Natural killer cell treated with Interleukin-12 subunit alpha and Interleukin-12 subunit beta and Interleukin-15 and Interleukin-18, amount 100 ng/mL, for 72 hours (primary cell): ENCODE data around the gene JAK2. TPM values are rescaled to one million over a fixed set of nuclear protein-coding genes. Genes with fewer than 3 reads are reported as not detected.
"Not testable (repeated sequence)": the region's sequence is repeated elsewhere in the genome, so short reads cannot be mapped to it uniquely, and the experiment has no call there.

Source experiments
- ATAC-seq, 2 donors: fragments of 150-1000 bp; cut with Tn5 transposase in 1 of 2; sonication (Bioruptor Pico), chemical (Tn5 transposase) in 1 of 2; 2 replicates each; pipeline ENCODE4 v1.10.0; 2021
- DNase-seq: peaks from one replicate; pipeline ENCODE4 v3.0.0; 2022; ENCODE audit warnings: low spot score
- H3K27ac Mint-ChIP-seq, 2 donors: 1 replicate in 1 of 2; 2 replicates in 1 of 2; pipeline ENCODE4 v1.8.0; 2022; ENCODE audit warnings: mixed read lengths in 2 of 2, mild to moderate bottlenecking in 1 of 2, moderate library complexity in 1 of 2
- H3K27me3 Mint-ChIP-seq, 2 donors: 1 replicate in 1 of 2; 2 replicates in 1 of 2; pipeline ENCODE4 v1.8.0; 2022; ENCODE audit warnings: mixed read lengths in 2 of 2
- H3K36me3 Mint-ChIP-seq: one replicate; pipeline ENCODE4 v1.8.0; 2022; ENCODE audit warnings: mixed read lengths
- H3K4me1 Mint-ChIP-seq, 2 donors: 1 replicate in 1 of 2; 2 replicates in 1 of 2; pipeline ENCODE4 v1.8.0; 2022; ENCODE audit warnings: low read depth in 2 of 2, mixed read lengths in 2 of 2, mild to moderate bottlenecking in 1 of 2
- H3K4me3 Mint-ChIP-seq: one replicate; pipeline ENCODE4 v1.8.0; 2022; ENCODE audit warnings: mixed read lengths
- H3K9me3 Mint-ChIP-seq: 2 replicates; pipeline ENCODE4 v1.8.0; 2022; ENCODE audit warnings: mixed read lengths
- total RNA-seq, 2 donors: library from RNA; stranded (reverse); gene quantifications; one replicate each; pipeline ENCODE4 v1.2.3, GENCODE V29; 2022

The JAK2 gene
- total RNA-seq, 2 donors from 2014 or later, result 34.6 to 35.9 TPM

DNA sequence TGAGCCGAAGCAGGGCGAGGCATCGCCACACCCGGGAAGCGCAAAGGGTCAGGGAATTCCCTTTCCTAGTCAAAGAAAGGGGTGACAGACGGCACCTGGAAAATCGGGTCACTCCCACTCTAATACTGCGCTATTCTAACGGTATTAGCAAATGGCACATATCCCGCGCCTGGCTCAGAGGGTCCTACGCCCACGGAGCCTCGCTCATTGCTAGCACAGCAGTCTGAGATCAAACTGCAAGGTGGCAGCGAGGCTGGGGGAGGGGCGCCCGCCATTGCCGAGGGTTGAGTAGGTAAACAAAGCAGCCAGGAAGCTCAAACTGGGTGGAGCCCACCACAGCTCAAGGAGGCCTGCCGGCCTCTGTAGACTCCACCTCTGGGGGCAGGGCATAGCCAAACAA, 46.9 kb downstream of the JAK2 start:
- not testable (repeated sequence) for ATAC-seq, DNase-seq, H3K27ac Mint-ChIP-seq, H3K9me3 Mint-ChIP-seq, H3K27me3 Mint-ChIP-seq, H3K4me3 Mint-ChIP-seq
- Mint-ChIP-seq H3K36me3 (peaks cover 39% of the 10 kb centered on the region), H3K4me1 (peaks cover 11 to 12% of the 10 kb centered on the region in 2 donors)

DNA sequence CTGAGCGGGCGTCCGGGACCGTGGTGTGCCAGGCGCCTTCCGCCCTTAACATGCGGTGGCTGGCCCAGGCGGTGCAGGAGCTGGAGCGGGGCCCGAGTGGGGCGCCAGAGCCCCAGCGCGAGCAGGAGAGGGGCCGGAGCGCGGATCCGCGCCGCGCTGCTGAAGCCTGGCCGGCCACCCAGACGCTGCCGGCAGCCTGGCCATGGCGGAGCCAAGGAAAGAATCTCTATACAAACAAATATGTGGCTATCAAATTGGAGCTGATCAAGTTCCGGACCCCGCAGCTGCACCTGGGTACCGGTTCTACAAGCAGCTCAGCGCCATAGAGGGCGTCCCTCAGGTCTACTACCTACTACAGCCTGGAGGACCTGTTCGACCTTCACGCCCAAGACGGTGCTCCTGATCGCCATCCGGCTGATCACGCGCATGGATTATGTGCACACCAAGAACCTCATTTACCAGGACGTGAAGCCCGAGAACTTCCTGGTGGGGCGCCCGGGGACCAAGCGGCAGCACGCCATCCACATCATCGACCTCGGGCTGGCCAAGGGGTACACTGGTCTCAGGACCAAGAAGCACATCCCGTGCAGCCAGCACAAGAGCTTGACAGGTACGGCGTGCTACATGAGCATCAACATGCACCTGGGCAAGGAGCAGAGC, 55.8 kb downstream of the JAK2 start:
- Mint-ChIP-seq H3K9me3 (no peaks in the 10 kb centered on the region), H3K27me3 (no peaks in the 10 kb centered on the region), H3K27ac (no peak overlapping the region), H3K4me1 (no peaks in the 10 kb centered on the region), H3K4me3 (no peak overlapping the region), H3K36me3 (peaks cover 11% of the 10 kb centered on the region)
- ATAC-seq (no peak), DNase-seq (no peak)

DNA sequence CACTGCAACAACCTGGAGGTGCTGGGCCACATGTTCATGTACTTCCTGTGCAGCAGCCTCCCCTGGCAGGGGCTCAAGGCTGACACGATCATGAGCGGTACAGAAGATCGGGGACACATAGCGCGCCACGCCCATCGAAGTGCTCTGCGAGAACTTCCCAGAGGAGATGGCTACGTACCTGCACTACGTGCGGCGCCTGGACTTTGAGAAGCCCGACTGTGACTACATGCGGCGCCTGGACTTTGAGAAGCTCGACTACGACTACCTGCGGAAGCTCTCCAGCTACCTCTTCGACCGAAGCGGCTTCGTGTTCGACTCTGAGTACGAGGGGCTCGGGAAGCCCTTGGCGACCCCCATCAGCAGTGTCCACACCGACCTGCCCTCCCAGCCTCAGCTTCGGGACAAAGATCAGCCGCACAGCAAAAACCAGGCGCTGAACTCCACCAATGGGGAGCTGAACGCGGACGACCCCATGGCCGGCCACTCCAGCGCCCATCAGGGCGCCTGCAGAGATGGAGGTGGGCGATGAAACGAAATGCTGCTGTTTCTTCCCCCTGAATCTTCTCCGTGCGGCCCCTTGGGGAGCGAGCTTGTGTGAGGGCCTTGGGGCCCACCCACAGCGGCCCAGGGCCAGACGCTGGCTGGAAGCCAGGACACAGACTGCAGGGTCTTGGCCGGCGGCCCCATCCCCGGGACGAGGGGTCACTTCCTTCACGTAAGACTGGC, 56.5 kb downstream of the JAK2 start:
- ATAC-seq, result peak in 1 of 2 donors; percentile 50
- no peaks in the 10 kb centered on the region for H3K4me1 Mint-ChIP-seq

DNA sequence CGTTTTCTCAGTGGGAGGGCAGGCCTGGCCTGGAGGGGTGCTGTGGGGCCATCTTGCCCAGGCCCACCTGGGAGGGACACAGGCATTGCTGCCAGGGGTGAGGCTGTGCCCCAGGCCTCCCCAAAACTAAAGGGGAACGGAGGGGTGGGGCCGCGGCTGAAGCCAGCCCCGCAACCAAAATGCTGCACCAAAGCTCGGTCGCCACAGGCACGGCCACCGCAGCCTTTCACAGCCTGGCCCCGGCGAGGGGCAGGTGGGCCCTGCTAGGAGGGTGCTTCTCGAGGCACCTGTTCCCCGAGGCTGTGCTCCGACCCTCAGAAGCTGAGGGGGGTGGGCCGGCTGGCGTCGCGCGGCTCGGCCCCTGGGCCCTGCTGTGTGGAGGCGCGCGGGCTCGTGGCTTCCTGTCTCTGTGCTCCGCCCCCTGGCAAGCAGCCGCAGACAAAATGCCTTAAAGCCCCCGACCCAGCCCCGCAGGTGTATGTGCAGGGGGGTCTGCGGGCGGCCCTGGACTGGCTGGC, 57.6 kb downstream of the JAK2 start:
- H3K9me3 Mint-ChIP-seq, result no peaks in the 10 kb centered on the region
- no peak overlapping the region for H3K4me3 Mint-ChIP-seq
- ATAC-seq (no peak), DNase-seq (no peak)
- H3K36me3 Mint-ChIP-seq, result peaks cover 11% of the 10 kb centered on the region
- H3K27me3 Mint-ChIP-seq, result no peaks in the 10 kb centered on the region
- H3K4me1 Mint-ChIP-seq, result no peaks in the 10 kb centered on the region
- no peak overlapping the region for H3K27ac Mint-ChIP-seq

More for the DNA sequence above, 56.5 kb downstream of the JAK2 start:
- Mint-ChIP-seq H3K4me3 (no peak overlapping the region), H3K9me3 (no peaks in the 10 kb centered on the region), H3K36me3 (peaks cover 11% of the 10 kb centered on the region), H3K27me3 (no peaks in the 10 kb centered on the region), H3K27ac (no peak overlapping the region)
- DNase-seq, result no peak

DNA sequence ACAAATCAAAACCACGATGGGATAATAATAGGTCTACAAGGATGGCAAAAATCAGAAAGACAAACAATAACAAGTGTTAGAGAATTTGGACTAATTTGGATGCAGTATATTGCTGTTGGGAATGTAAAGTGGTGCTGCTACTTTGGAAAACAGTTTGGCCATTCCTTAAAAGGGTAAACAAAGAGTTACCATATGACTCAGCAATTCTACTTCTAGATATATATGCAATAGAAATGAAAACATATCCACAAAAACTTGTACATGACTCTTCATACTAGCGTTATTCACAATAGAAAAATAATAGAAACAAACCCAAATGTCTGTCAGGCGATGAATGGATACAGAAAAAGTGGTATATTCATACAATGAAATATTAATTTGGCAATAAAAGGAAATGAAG, 58.3 kb downstream of the JAK2 start:
- H3K4me3 Mint-ChIP-seq, result no peak overlapping the region
- peaks cover 11% of the 10 kb centered on the region for H3K36me3 Mint-ChIP-seq
- H3K4me1 Mint-ChIP-seq, result no peaks in the 10 kb centered on the region
- no peak overlapping the region for H3K27ac Mint-ChIP-seq
- DNase-seq, result no peak
- H3K9me3 Mint-ChIP-seq, result no peaks in the 10 kb centered on the region
- H3K27me3 Mint-ChIP-seq, result no peaks in the 10 kb centered on the region
- no peak for ATAC-seq

DNA sequence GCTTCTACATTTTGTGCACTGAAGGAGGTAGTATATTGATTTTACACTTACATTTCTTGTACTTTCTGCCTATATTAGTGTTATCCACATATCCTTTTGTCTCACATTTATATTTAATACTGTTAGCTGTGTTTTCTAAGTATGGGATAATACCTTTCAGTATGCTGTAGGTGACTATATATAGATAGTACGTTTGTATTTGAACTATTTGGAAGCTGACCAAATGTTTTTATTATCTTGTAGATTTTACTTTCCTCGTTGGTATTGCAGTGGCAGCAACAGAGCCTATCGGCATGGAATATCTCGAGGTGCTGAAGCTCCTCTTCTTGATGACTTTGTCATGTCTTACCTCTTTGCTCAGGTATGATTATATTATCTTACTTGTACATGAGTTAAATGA, 59.1 kb downstream of the JAK2 start:
- ATAC-seq, result no peak
- H3K27ac Mint-ChIP-seq, result no peak overlapping the region
- H3K36me3 Mint-ChIP-seq, result peaks cover 11% of the 10 kb centered on the region
- DNase-seq, result no peak
- H3K27me3 Mint-ChIP-seq, result no peaks in the 10 kb centered on the region
- no peak overlapping the region for H3K4me3 Mint-ChIP-seq
- H3K9me3 Mint-ChIP-seq, result no peaks in the 10 kb centered on the region
- no peaks in the 10 kb centered on the region for H3K4me1 Mint-ChIP-seq

DNA sequence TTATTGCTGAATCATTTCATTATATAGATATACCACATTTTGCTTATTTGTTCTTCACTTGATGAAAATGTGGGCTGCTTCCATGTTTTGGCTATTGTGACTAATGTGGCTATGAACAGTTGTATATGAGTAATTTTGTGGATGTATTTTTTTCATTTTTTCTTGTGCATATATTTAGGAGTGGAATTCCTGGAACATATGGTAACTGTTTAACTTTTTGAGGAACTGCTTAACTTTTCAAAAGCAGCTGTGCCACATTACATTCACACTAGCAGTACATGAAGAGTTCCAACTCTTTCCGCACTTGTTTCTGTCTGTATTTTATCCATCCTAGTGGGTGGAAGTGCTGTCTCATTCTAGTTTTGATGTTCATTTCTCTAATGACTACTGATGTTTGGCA, 67.8 kb downstream of the JAK2 start:
- no peak overlapping the region for H3K27ac Mint-ChIP-seq
- H3K36me3 Mint-ChIP-seq, result peaks cover 19% of the 10 kb centered on the region
- ATAC-seq (no peak), DNase-seq (no peak)
- no peak overlapping the region for H3K4me3 Mint-ChIP-seq
- no peaks in the 10 kb centered on the region for H3K27me3 Mint-ChIP-seq
- no peaks in the 10 kb centered on the region for H3K9me3 Mint-ChIP-seq
- peaks cover 0 to 6% of the 10 kb centered on the region in 2 donors for H3K4me1 Mint-ChIP-seq

DNA sequence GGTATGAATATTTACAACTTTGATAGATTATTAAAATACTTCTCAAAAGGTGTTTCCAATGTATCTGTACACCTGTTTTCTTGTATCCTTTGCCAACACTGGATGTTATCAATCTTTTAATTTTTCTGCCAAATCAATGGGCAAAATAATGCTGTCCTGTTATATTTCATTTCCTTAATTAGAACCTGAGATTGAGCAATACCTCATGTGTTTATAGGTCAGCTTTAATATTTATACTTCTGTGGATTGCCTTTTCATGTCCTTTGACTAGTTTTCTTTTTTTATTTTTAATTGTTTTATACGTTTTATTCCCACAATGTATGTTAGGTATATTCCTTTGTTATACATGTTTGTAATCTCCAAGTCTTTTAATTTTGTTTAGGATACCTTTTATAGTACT, 77.6 kb downstream of the JAK2 start:
- no peaks in the 10 kb centered on the region for H3K27me3 Mint-ChIP-seq
- no peak overlapping the region for H3K4me3 Mint-ChIP-seq
- ATAC-seq (no peak), DNase-seq (no peak)
- no peaks in the 10 kb centered on the region for H3K9me3 Mint-ChIP-seq
- no peak overlapping the region for H3K27ac Mint-ChIP-seq
- H3K36me3 Mint-ChIP-seq, result peaks cover 10% of the 10 kb centered on the region
- peaks cover 6 to 9% of the 10 kb centered on the region in 2 donors for H3K4me1 Mint-ChIP-seq

DNA sequence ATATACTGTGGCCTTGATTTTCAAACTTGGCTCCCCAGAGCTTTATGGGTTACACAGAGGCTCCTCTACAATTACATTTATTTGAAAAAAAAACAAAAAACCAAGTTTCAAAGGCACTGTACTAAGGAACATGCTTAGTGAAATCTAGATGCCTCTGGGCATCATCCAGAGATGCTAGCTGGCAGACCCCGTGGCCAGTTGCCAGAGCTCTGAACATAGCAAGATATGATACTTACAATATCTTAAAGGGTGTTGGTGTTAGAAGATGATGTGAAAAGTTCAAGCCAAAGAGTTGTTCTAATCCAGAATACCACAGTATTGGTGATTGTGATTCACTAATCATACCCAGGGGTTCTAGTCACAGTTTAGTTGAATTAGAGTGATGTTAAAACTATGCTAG, 87.8 kb downstream of the JAK2 start:
- peaks cover 20% of the 10 kb centered on the region for H3K36me3 Mint-ChIP-seq
- H3K9me3 Mint-ChIP-seq, result no peaks in the 10 kb centered on the region
- H3K27ac Mint-ChIP-seq, result no peak overlapping the region
- peaks cover 0 to 5% of the 10 kb centered on the region in 2 donors for H3K4me1 Mint-ChIP-seq
- ATAC-seq (no peak), DNase-seq (no peak)
- H3K27me3 Mint-ChIP-seq, result no peaks in the 10 kb centered on the region
- no peak overlapping the region for H3K4me3 Mint-ChIP-seq

DNA sequence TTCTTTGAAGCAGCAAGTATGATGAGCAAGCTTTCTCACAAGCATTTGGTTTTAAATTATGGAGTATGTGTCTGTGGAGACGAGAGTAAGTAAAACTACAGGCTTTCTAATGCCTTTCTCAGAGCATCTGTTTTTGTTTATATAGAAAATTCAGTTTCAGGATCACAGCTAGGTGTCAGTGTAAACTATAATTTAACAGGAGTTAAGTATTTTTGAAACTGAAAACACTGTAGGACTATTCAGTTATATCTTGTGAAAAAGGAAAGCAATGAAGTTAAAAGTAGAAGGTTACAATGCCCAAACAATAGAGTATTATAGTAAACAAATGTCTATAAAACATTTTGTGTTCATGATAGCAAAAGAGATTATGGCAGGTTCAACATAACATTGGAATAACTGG, 88.6 kb downstream of the JAK2 start:
- H3K4me3 Mint-ChIP-seq, result no peak overlapping the region
- no peaks in the 10 kb centered on the region for H3K9me3 Mint-ChIP-seq
- H3K36me3 Mint-ChIP-seq, result peaks cover 20% of the 10 kb centered on the region
- H3K27ac Mint-ChIP-seq, result no peak overlapping the region
- no peaks in the 10 kb centered on the region for H3K27me3 Mint-ChIP-seq
- H3K4me1 Mint-ChIP-seq, result peaks cover 0 to 5% of the 10 kb centered on the region in 2 donors
- ATAC-seq (no peak), DNase-seq (no peak)

DNA sequence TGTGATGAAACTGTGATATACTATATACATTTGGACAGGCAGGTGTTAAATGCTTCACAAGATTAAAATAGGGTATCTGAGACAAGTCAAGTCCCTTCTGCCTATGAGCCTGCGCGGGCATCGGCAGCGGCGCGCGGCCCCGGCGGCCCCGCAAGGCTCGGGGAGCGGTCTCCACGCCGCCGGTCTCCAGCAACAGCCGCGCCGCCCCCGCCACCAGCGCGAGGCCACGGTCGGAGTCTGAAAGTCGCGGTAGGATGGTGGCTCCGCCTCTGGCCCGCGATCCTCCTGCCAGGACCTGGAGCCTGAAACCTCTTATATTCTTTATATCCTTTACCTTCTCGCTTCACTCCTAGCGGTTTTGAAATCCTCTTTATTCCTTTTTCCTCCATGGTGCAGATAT, 100.9 kb downstream of the JAK2 start:
- Mint-ChIP-seq H3K9me3 (no peaks in the 10 kb centered on the region), H3K27me3 (no peaks in the 10 kb centered on the region), H3K27ac (no peak overlapping the region), H3K4me1 (no peaks in the 10 kb centered on the region), H3K4me3 (no peak overlapping the region), H3K36me3 (peaks cover 24% of the 10 kb centered on the region)
- DNase-seq (no peak), ATAC-seq (no peak)

DNA sequence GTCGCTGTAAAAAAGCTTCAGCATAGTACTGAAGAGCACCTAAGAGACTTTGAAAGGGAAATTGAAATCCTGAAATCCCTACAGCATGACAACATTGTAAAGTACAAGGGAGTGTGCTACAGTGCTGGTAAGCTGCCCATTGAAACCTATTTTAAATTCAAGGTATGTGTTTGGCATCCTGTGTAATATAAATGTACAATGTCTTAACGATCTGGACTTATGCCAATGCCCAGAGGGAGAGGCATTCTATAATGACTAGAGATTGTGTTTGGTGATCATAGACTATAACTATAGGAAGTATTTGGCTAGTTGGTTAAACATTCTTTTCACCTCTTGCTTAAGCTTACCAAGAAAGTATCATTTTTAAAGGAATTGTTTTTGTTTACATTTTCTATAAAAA, 104.7 kb downstream of the JAK2 start:
- Mint-ChIP-seq H3K4me1 (no peaks in the 10 kb centered on the region), H3K4me3 (no peak overlapping the region), H3K36me3 (peaks cover 16% of the 10 kb centered on the region), H3K27me3 (no peaks in the 10 kb centered on the region), H3K27ac (no peak overlapping the region), H3K9me3 (no peaks in the 10 kb centered on the region)
- DNase-seq (no peak), ATAC-seq (no peak)

DNA sequence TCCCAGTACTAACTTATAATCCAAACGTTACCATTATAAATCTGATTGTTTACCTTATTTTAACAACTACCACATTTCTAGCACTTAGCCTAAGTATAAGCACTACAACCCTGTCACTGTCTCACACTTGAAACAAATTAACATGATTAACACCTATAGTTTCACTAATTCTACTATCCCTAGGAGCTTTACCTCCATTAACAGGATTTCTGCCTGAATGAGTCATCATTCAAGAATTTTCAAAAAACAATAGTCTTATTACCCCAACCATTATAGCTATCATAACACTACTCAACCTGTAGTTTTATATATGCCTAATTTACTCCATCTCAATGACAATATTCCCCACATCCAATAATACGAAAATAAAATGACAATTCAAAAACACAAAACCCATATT, 110.7 kb downstream of the JAK2 start:
- no peak for DNase-seq
- H3K4me3 Mint-ChIP-seq, result no peak overlapping the region
- no peaks in the 10 kb centered on the region for H3K27me3 Mint-ChIP-seq
- ATAC-seq, result no peak
- H3K4me1 Mint-ChIP-seq, result no peaks in the 10 kb centered on the region
- H3K36me3 Mint-ChIP-seq, result no peaks in the 10 kb centered on the region
- H3K9me3 Mint-ChIP-seq, result no peaks in the 10 kb centered on the region
- no peak overlapping the region for H3K27ac Mint-ChIP-seq

DNA sequence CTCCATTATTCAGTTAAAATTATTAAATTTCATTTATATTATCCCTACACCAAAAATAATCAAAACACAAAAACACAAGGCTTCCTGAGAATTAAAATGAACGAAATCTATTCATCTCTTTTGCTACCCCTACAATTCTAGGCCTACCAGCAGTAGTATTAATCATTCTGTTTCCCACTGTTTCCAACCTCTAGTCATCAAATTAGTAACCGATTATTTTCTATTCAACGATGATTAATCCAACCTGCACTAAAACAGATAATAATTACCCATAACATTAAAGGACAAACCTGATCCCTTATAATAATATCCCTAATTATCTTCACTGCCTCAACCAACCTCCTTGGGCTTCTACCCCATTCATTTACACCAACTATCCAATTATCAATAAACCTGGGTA, 114.4 kb downstream of the JAK2 start:
- no peak for DNase-seq
- no peak for ATAC-seq
- H3K4me1 Mint-ChIP-seq, result no peaks in the 10 kb centered on the region
- H3K27me3 Mint-ChIP-seq, result no peaks in the 10 kb centered on the region
- H3K9me3 Mint-ChIP-seq, result peaks cover 14% of the 10 kb centered on the region
- H3K36me3 Mint-ChIP-seq, result peaks cover 27% of the 10 kb centered on the region
- no peak overlapping the region for H3K27ac Mint-ChIP-seq
- H3K4me3 Mint-ChIP-seq, result no peak overlapping the region
